Muscle of leg (tissue), 11 donors: ENCODE results near the gene CDKN2B-AS1. TPM values are rescaled to one million over a fixed set of nuclear protein-coding genes. Genes with fewer than 3 reads are reported as not detected.

Source experiments
- DNase-seq: peaks from one replicate; pipeline ENCODE4 v3.0.0; 2013
- H3K27ac ChIP-seq: one replicate; pipeline ENCODE4 v1.5.1; 2013; ENCODE audit warnings: mild to moderate bottlenecking, low read length, control low read depth
- H3K27me3 ChIP-seq: one replicate; pipeline ENCODE4 v1.6.1; 2013; ENCODE audit warnings: low read length; ENCODE audit not compliant: control insufficient read depth, insufficient read depth
- H3K36me3 ChIP-seq: one replicate; pipeline ENCODE4 v1.6.1; 2013; ENCODE audit warnings: low read length; ENCODE audit not compliant: control insufficient read depth, insufficient read depth
- H3K4me1 ChIP-seq: one replicate; pipeline ENCODE4 v1.6.1; 2013; ENCODE audit warnings: low read length; ENCODE audit not compliant: control insufficient read depth, insufficient read depth
- H3K4me3 ChIP-seq: one replicate; pipeline ENCODE4 v1.5.1; 2013; ENCODE audit warnings: low read length, control low read depth
- H3K9me3 ChIP-seq: replicated peaks from 2 replicates; pipeline ENCODE4 v1.6.1; 2013; ENCODE audit warnings: low read depth, low read length; ENCODE audit not compliant: control insufficient read depth
- WGBS: methylation state at CpG from one replicate; pipeline ENCODE4 v1.1.5; 2013; ENCODE audit warnings: missing lambda C conversion rate; ENCODE audit not compliant: insufficient coverage; 5-methylcytosine and 5-hydroxymethylcytosine counted together
- polyA plus RNA-seq, 8 donors: library from polyadenylated mRNA; unstranded; fragments of 120-200 nt; gene quantifications; one replicate each; pipeline versions ENCODE4 v1.2.1 to v1.2.3, GENCODE V29; 2013; ENCODE audit warnings: inconsistent platforms in 1 of 8, low replicate concordance in 1 of 8; ENCODE audit not compliant: insufficient read length in 8 of 8, insufficient read depth in 1 of 8
- total RNA-seq: library from RNA; stranded (reverse); fragments of 120-200 nt; gene quantifications from one replicate; pipeline ENCODE4 v1.2.4, GENCODE V29; 2013

The CDKN2B-AS1 gene
- total and polyA plus RNA-seq, 9 donors, result 0.11 to 0.29 (median 0.15) TPM; not detected in 3

GRCh38 chr9:22169727-22170503 lies 175.3 kb downstream of the CDKN2B-AS1 start:
- Histone ChIP-seq H3K27me3 (no peaks in the 10 kb centered on the region), H3K36me3 (no peaks in the 10 kb centered on the region), H3K4me1 (no peaks in the 10 kb centered on the region), H3K4me3 (no peak overlapping the region), H3K9me3 (no peaks in the 10 kb centered on the region), H3K27ac (no peak overlapping the region)
- DNase-seq, result peak; percentile 41
- no CpG with 5 or more reads among the region's 1 CpG for WGBS

Other genes starting within 250 kb of the CDKN2B-AS1 start
- gene MTAP, start 192.2 kb upstream of the CDKN2B-AS1 start, total RNA-seq, result 27.0 TPM
- gene MTAP, start 192.2 kb upstream of the CDKN2B-AS1 start, polyA plus RNA-seq, result 10 to 100 TPM; 16.1 to 24.4 (median 22.8) TPM
- 0.22 TPM for gene CDKN2A, start 399 bp upstream of the CDKN2B-AS1 start, total RNA-seq
- under 1 TPM in 7 of 8 donors, not detected in 1; 0.20 to 0.49 (median 0.25) TPM for gene CDKN2A, start 399 bp upstream of the CDKN2B-AS1 start, polyA plus RNA-seq
- 0.31 TPM for gene CDKN2B, start 14.5 kb downstream of the CDKN2B-AS1 start, total RNA-seq
- gene CDKN2B, start 14.5 kb downstream of the CDKN2B-AS1 start, polyA plus RNA-seq, result 1 to 10 TPM in 1 of 8 donors, under 1 TPM in 7; 0.27 to 3.4 (median 0.58) TPM